ENCODE measurements around the gene RABGAP1.

- TF ChIP-seq EZH2 (IDR thresholded peaks at IDR 0.05) = no peak
- no peak for TF ChIP-seq POLR2AphosphoS5 (IDR thresholded peaks at IDR 0.05; ENCODE audit: borderline replicate concordance, low read depth, low read length)
- TF ChIP-seq FOXP2 (optimal IDR thresholded peaks at IDR 0.05; ENCODE audit: control extremely low read depth, extremely low read length, insufficient read depth) = no peak
These were observed 4.4 kb downstream of the RABGAP1 start for GRCh38 chr9:122944960-122945888.
